Measurements from ENCODE around the gene TPP2. TPM values are rescaled to one million over a fixed set of nuclear protein-coding genes. Genes with fewer than 3 reads are reported as not detected.

The TPP2 gene
- total and polyA plus RNA-seq, 4 donors: 14.0 to 55.6 (median 22.4) TPM

DNA sequence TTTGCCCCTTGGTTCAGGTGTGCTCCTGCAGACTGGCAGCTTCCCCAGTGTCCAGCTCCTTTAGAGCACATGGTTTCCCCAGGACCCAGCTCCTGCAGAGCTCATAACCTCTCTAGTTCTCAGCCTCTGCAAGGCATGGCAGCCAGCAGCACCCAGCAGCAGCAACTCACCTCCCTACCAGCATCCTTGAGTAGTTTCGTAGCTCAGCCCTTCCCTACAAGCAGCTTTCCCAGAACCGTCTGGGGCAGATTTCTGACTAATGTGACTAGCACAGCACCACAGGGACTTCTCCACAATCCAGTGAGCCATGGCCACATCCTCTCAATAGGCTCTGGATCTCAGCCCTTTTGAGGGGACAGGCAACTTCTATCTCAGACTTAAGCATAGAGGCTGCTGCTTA is 112.2 kb downstream of the TPP2 start:
- WGBS: 86% methylated on average over 2 of the region's 2 CpGs
- no peak for DNase-seq (ENCODE audit: low spot score)
- TF ChIP-seq, protein P1, sequence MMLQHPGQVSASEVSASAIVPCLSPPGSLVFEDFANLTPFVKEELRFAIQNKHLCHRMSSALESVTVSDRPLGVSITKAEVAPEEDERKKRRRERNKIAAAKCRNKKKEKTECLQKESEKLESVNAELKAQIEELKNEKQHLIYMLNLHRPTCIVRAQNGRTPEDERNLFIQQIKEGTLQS (IDR thresholded peaks at IDR 0.05): no peak
- no peak for TF ChIP-seq EGR1 (IDR thresholded peaks at IDR 0.05; ENCODE audit: low read depth in 2 of 2)
- no peak for TF ChIP-seq HNF4A (conservative IDR thresholded peaks at IDR 0.05)
- no peak for TF ChIP-seq RXRA (IDR thresholded peaks at IDR 0.05)
- TF ChIP-seq NR2F2 (IDR thresholded peaks at IDR 0.05): no peak
- TF ChIP-seq SP1 (IDR thresholded peaks at IDR 0.05): no peak
- TF ChIP-seq, protein P2, sequence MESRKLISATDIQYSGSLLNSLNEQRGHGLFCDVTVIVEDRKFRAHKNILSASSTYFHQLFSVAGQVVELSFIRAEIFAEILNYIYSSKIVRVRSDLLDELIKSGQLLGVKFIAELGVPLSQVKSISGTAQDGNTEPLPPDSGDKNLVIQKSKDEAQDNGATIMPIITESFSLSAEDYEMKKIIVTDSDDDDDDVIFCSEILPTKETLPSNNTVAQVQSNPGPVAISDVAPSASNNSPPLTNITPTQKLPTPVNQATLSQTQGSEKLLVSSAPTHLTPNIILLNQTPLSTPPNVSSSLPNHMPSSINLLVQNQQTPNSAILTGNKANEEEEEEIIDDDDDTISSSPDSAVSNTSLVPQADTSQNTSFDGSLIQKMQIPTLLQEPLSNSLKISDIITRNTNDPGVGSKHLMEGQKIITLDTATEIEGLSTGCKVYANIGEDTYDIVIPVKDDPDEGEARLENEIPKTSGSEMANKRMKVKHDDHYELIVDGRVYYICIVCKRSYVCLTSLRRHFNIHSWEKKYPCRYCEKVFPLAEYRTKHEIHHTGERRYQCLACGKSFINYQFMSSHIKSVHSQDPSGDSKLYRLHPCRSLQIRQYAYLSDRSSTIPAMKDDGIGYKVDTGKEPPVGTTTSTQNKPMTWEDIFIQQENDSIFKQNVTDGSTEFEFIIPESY (IDR thresholded peaks at IDR 0.05): no peak
- TF ChIP-seq FOXA2 (IDR thresholded peaks at IDR 0.05): no peak
- TF ChIP-seq JUND (IDR thresholded peaks at IDR 0.05): no peak
- TF ChIP-seq, protein P3, sequence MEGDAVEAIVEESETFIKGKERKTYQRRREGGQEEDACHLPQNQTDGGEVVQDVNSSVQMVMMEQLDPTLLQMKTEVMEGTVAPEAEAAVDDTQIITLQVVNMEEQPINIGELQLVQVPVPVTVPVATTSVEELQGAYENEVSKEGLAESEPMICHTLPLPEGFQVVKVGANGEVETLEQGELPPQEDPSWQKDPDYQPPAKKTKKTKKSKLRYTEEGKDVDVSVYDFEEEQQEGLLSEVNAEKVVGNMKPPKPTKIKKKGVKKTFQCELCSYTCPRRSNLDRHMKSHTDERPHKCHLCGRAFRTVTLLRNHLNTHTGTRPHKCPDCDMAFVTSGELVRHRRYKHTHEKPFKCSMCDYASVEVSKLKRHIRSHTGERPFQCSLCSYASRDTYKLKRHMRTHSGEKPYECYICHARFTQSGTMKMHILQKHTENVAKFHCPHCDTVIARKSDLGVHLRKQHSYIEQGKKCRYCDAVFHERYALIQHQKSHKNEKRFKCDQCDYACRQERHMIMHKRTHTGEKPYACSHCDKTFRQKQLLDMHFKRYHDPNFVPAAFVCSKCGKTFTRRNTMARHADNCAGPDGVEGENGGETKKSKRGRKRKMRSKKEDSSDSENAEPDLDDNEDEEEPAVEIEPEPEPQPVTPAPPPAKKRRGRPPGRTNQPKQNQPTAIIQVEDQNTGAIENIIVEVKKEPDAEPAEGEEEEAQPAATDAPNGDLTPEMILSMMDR (IDR thresholded peaks at IDR 0.05; ENCODE audit: low read depth, low read length, missing input control): no peak
- TF ChIP-seq YY1 (IDR thresholded peaks at IDR 0.05): no peak
- TF ChIP-seq, protein P4, sequence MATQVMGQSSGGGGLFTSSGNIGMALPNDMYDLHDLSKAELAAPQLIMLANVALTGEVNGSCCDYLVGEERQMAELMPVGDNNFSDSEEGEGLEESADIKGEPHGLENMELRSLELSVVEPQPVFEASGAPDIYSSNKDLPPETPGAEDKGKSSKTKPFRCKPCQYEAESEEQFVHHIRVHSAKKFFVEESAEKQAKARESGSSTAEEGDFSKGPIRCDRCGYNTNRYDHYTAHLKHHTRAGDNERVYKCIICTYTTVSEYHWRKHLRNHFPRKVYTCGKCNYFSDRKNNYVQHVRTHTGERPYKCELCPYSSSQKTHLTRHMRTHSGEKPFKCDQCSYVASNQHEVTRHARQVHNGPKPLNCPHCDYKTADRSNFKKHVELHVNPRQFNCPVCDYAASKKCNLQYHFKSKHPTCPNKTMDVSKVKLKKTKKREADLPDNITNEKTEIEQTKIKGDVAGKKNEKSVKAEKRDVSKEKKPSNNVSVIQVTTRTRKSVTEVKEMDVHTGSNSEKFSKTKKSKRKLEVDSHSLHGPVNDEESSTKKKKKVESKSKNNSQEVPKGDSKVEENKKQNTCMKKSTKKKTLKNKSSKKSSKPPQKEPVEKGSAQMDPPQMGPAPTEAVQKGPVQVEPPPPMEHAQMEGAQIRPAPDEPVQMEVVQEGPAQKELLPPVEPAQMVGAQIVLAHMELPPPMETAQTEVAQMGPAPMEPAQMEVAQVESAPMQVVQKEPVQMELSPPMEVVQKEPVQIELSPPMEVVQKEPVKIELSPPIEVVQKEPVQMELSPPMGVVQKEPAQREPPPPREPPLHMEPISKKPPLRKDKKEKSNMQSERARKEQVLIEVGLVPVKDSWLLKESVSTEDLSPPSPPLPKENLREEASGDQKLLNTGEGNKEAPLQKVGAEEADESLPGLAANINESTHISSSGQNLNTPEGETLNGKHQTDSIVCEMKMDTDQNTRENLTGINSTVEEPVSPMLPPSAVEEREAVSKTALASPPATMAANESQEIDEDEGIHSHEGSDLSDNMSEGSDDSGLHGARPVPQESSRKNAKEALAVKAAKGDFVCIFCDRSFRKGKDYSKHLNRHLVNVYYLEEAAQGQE (IDR thresholded peaks at IDR 0.05): no peak
- TF ChIP-seq FOXA1 (IDR thresholded peaks at IDR 0.05): no peak
- TF ChIP-seq, protein P5, sequence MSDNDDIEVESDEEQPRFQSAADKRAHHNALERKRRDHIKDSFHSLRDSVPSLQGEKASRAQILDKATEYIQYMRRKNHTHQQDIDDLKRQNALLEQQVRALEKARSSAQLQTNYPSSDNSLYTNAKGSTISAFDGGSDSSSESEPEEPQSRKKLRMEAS (IDR thresholded peaks at IDR 0.05): no peak
- no peak overlapping the region for H3K9ac ChIP-seq (ENCODE audit: low read depth in 1 of 2, low read length in 2 of 2)
- no peak overlapping the region for H3K27ac ChIP-seq (ENCODE audit: low read depth in 1 of 2, low read length in 2 of 2)
- H3K27me3 ChIP-seq (ENCODE audit: control insufficient read depth in 4 of 4, insufficient read depth in 4 of 4, low read length in 3 of 4): no peaks in the 10 kb centered on the region
- H3K36me3 ChIP-seq (ENCODE audit: control insufficient read depth in 4 of 4, insufficient read depth in 3 of 4, low read depth in 1 of 4, low read length in 3 of 4): no peaks in the 10 kb centered on the region
- no peak overlapping the region for H3K4me3 ChIP-seq (ENCODE audit: low read depth in 1 of 3, low read length in 3 of 3)
- H3K9me3 ChIP-seq (ENCODE audit: control insufficient read depth in 4 of 4, low read length in 3 of 4): peaks cover 0 to 2% (median 0%) of the 10 kb centered on the region in 4 donors
- no peaks in the 10 kb centered on the region for H3K4me1 ChIP-seq (ENCODE audit: control insufficient read depth in 4 of 4, insufficient read depth in 4 of 4, low read length in 3 of 4)

DNA sequence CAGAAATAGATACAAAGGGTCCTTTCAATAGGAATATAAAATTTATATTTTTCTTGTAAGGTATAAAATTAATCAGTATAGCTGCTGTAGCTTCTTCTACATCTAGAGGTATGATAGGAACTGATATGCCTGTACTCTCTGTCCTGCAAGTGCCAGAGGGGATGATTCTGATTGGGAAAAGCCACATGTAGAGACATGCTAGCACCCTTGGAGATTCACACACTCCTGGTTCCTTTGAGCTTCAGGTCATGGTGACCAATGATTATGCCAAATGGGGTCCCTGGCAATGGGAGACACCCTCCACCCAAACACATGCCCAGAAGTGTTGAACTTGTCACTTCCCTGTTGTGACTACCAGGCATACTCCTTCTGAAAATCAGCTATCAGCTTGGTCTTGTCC is 112.8 kb downstream of the TPP2 start:
- H3K9me3 ChIP-seq (ENCODE audit: control insufficient read depth in 4 of 4, low read length in 3 of 4): peaks cover 0 to 2% (median 0%) of the 10 kb centered on the region in 4 donors
- H3K27ac ChIP-seq (ENCODE audit: low read depth in 1 of 2, low read length in 2 of 2): no peak overlapping the region
- H3K4me3 ChIP-seq (ENCODE audit: low read depth in 1 of 3, low read length in 3 of 3): no peak overlapping the region
- no peak overlapping the region for H3K9ac ChIP-seq (ENCODE audit: low read depth in 1 of 2, low read length in 2 of 2)
- no peaks in the 10 kb centered on the region for H3K4me1 ChIP-seq (ENCODE audit: control insufficient read depth in 4 of 4, insufficient read depth in 4 of 4, low read length in 3 of 4)
- DNase-seq (ENCODE audit: low spot score): no peak
- no peaks in the 10 kb centered on the region for H3K27me3 ChIP-seq (ENCODE audit: control insufficient read depth in 4 of 4, insufficient read depth in 4 of 4, low read length in 3 of 4)
- H3K36me3 ChIP-seq (ENCODE audit: control insufficient read depth in 4 of 4, insufficient read depth in 3 of 4, low read depth in 1 of 4, low read length in 3 of 4): no peaks in the 10 kb centered on the region
- TF ChIP-seq, protein P4 (IDR thresholded peaks at IDR 0.05): no peak
- TF ChIP-seq, protein P5 (IDR thresholded peaks at IDR 0.05): no peak
- TF ChIP-seq HNF4A (conservative IDR thresholded peaks at IDR 0.05): no peak
- no peak for TF ChIP-seq FOXA2 (IDR thresholded peaks at IDR 0.05)
- TF ChIP-seq, protein P2 (IDR thresholded peaks at IDR 0.05): no peak
- TF ChIP-seq, protein P1 (IDR thresholded peaks at IDR 0.05): no peak
- TF ChIP-seq SP1 (IDR thresholded peaks at IDR 0.05): no peak
- no peak for TF ChIP-seq HNF4G (IDR thresholded peaks at IDR 0.05)
- TF ChIP-seq GABPA (IDR thresholded peaks at IDR 0.05 in 1 of 2, conservative IDR thresholded peaks at IDR 0.05 in 1 of 2): no peak
- no peak for TF ChIP-seq JUND (IDR thresholded peaks at IDR 0.05)
- no peak for TF ChIP-seq EGR1 (IDR thresholded peaks at IDR 0.05; ENCODE audit: low read depth in 2 of 2)
- TF ChIP-seq RAD21 (IDR thresholded peaks at IDR 0.05): no peak
- no peak for TF ChIP-seq RXRA (IDR thresholded peaks at IDR 0.05)

All from liver (tissue), 9 donors.